Esophagus (tissue), 2 donors: ENCODE results near the gene GABBR2. TPM values are rescaled to one million over a fixed set of nuclear protein-coding genes. Genes with fewer than 3 reads are reported as not detected.

Experiments used
- H3K27ac ChIP-seq, 2 donors: one replicate each; pipeline ENCODE4 v1.5.1; 2013; ENCODE audit warnings: low read depth in 2 of 2, mild to moderate bottlenecking in 2 of 2, inconsistent platforms in 1 of 2, low read length in 1 of 2, moderate library complexity in 1 of 2
- H3K27me3 ChIP-seq, 2 donors: one replicate each; pipeline ENCODE4 v1.6.1; 2013; ENCODE audit warnings: low read length in 2 of 2, control low read depth in 1 of 2, mild to moderate bottlenecking in 1 of 2; ENCODE audit not compliant: insufficient read depth in 2 of 2, control insufficient read depth in 1 of 2
- H3K36me3 ChIP-seq, 2 donors: one replicate each; pipeline ENCODE4 v1.6.1; 2013; ENCODE audit warnings: low read length in 1 of 2; ENCODE audit not compliant: control insufficient read depth in 2 of 2, insufficient read depth in 2 of 2
- H3K4me1 ChIP-seq, 2 donors: one replicate each; pipeline ENCODE4 v1.6.1; 2013; ENCODE audit warnings: low read length in 1 of 2; ENCODE audit not compliant: control insufficient read depth in 2 of 2, insufficient read depth in 2 of 2
- H3K4me3 ChIP-seq, 2 donors: one replicate each; pipeline ENCODE4 v1.5.1; 2013; ENCODE audit warnings: low read length in 2 of 2, mild to moderate bottlenecking in 2 of 2, low read depth in 1 of 2, moderate library complexity in 1 of 2
- H3K9me3 ChIP-seq, 2 donors: one replicate each; pipeline ENCODE4 v1.6.1; 2013; ENCODE audit warnings: mild to moderate bottlenecking in 2 of 2, low read depth in 1 of 2, low read length in 1 of 2, moderate library complexity in 1 of 2; ENCODE audit not compliant: control insufficient read depth in 2 of 2, insufficient read depth in 1 of 2
- WGBS, 2 donors: extraction: QIAGEN DNeasy Blood & Tissue Kit; methylation state at CpG; one replicate each; pipeline ENCODE4 v1.1.7; 2013; 5-methylcytosine and 5-hydroxymethylcytosine counted together
- polyA plus RNA-seq, 2 donors: library from polyadenylated mRNA; stranded (reverse); fragments of 200-250 nt; gene quantifications; one replicate each; pipeline ENCODE4 v1.2.3, GENCODE V29; 2013
- donor health status: healthy with polysubstance abuse.
- donor health status: Bipolar disorder and iron deficiency.

GABBR2 gene
- polyA plus RNA-seq, 2 donors: under 0.01 TPM; not detected in 1

DNA sequence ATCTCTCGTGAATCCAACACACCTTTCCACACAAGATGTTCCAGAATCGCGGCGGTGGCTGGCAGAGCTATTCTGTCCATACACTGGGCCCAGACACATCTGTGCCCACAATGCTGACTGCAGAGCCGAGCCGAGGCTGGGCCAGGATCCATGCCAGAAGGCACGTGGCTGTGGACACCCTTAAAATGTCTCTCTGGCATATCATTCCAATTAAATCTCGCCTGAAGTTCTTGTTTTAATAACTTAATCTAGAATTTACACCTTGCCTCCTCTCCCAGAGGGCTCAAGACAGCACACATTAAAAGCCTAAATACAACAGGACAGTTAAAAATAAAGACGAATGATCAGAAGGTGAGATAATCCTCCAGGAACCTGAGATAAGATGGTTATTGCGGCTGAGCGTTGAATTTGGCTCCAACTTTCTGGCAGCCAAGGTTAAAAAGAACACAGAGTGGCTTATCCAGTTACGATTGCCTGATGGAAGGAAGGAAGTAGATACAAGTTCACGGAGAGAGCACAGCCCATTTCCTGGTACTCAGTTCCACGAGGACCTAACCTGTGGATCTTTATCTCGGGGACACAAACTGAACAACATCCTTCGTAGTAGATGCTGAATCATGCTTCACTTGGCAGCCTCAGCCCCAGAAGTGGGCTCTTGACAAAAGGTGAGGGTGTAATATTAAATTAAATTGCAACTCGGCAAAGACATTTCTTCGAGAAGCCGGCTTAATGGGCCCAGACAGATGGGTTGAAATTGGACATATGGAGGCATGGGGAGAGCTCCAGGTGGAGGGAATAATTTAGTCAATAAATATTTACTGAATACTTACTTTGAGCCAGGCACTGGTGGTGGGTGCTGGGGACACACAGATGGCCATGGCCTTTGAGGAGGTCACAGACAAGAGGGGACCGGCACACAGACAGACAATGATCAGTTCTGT, 367.3 kb downstream of the GABBR2 start:
- H3K36me3 ChIP-seq: no peaks in the 10 kb centered on the region
- H3K27me3 ChIP-seq: peaks cover 0 to 2% of the 10 kb centered on the region in 2 donors
- 66 to 67% methylated on average over 20 of the region's 20 CpGs for WGBS, 2 donors
- peaks cover 0 to 2% of the 10 kb centered on the region in 2 donors for H3K9me3 ChIP-seq
- H3K4me1 ChIP-seq: no peaks in the 10 kb centered on the region
- no peak overlapping the region for H3K27ac ChIP-seq
- no peak overlapping the region for H3K4me3 ChIP-seq

DNA sequence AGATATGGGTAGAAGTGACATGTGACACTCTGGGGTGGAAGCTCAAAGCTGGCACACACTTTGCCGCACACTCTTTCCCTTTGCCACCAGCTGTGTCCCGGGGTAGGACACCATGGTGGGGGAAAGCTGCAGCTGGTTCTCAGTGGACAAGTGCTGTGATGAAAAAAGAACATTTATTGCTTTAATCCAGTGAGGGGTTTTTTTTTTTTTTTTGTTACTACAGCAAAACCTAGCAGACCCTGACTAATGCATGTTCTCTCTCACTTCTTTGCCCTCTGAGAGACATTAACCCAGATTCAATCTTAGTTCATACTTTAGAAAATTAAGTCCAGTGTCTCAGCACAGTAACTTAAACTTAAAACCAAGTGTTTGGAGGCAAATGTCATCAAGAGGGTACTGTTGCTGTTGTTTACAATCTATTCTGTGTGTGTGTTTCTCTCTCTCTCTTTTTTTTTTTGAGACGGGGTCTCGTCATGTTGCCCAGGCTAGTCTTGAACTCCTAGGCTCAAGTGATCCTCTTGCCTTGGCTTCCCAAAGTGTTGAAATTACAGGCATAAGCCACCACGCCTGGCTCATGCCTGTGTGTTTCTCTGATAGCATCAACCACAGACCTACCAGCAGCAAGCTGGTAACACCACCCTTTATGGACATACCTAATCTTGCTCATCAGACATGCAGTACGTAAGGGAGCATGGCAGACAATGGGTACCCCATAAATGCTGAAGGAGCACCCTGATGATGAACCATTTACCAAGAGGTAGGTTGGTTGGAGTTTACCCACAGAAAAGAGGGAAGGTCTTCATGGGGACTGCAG, 368.5 kb downstream of the GABBR2 start:
- no peaks in the 10 kb centered on the region for H3K4me1 ChIP-seq
- WGBS, 2 donors: 90 to 92% methylated on average over 6 of the region's 6 CpGs
- no peak overlapping the region for H3K27ac ChIP-seq
- no peaks in the 10 kb centered on the region for H3K36me3 ChIP-seq
- H3K4me3 ChIP-seq: no peak overlapping the region
- peaks cover 0 to 2% of the 10 kb centered on the region in 2 donors for H3K9me3 ChIP-seq
- peaks cover 0 to 2% of the 10 kb centered on the region in 2 donors for H3K27me3 ChIP-seq

DNA sequence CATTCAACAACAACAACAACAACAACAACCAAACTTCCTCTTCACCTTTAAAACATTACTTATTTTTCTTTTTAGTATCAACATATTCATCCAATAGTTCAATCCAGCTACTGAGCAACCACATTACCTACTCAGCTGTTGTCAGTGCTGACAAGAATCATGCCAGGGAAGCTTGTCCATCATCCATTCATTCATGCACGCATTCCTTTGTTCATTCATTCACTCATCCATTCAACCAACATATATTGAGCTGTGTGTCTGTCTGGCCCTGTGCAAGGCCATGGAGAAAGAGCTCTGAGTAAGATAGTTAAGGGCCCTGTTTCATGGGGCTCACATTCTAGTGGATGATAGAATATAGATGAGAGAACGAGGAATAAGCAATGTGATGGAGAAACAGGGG, 373.1 kb downstream of the GABBR2 start:
- H3K27me3 ChIP-seq: no peaks in the 10 kb centered on the region
- H3K4me3 ChIP-seq: no peak overlapping the region
- H3K27ac ChIP-seq: no peak overlapping the region
- H3K9me3 ChIP-seq: peaks cover 0 to 2% of the 10 kb centered on the region in 2 donors
- 84 to 86% methylated on average over 2 of the region's 2 CpGs for WGBS, 2 donors
- no peaks in the 10 kb centered on the region for H3K4me1 ChIP-seq
- no peaks in the 10 kb centered on the region for H3K36me3 ChIP-seq

DNA sequence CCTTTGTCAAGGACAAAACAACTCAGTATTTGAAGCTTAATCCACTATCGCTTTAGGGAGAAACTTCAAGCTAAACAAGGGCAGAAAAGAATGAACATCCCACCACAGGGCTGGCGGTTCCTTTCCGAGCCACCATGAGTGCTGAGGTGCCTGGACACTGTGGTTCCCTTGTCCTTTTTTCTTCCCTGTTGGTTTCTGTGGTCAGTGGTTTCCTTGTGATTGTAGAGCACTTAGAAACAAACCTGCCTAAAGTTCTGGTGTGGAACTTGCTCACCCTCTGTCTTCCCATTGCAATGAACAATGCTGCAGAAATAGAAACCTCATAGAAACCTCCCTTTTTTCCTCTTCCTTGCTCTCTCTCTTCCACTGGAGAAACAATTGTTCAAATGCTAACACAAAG, 373.9 kb downstream of the GABBR2 start:
- no peak overlapping the region for H3K4me3 ChIP-seq
- WGBS, 2 donors: 90% methylated on average over 3 of the region's 3 CpGs
- no peaks in the 10 kb centered on the region for H3K36me3 ChIP-seq
- H3K9me3 ChIP-seq: peaks cover 0 to 1% of the 10 kb centered on the region in 2 donors
- H3K4me1 ChIP-seq: no peaks in the 10 kb centered on the region
- H3K27me3 ChIP-seq: no peaks in the 10 kb centered on the region
- H3K27ac ChIP-seq: no peak overlapping the region

DNA sequence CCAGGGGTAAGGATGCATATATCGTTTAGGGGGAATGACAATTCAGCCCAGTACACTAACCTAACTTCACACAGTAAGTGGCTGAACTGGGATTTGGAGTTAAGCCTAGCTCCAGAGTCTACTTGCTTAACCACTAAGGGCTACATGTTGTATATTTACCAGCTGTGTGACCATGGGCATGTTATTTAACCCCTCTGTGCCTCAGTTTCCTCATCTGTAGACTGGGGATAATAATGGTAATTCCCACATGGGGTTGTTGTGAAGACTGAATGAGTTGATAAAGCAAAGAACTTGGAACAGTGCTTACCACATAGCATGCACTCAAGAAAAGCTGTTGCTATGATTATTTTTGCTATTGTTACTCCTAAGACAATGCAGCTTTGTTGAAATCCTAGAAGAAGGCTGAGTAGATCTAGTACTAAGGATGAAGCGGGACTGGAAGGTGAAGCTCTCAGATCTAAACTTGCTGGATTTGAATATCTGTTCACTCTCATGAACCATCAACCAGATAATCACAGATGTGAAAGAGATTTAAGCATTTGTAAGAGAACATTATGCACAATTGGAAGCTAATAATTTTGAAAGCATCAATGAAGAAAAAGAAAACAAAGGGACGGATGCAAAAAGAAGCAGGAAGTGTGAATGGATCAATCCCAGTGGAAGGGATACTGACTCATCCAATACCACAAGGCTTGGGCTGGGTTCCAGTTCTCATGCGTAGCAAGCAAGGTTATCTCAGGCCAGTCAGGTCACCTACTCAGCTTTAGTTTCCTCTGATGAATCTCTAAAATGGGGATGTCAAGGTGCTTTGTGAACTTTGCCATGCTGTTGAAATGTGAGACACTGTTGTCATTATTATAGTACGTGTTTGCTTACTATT, 374.8 kb downstream of the GABBR2 start:
- Histone ChIP-seq H3K4me1 (no peaks in the 10 kb centered on the region), H3K4me3 (no peak overlapping the region), H3K27ac (no peak overlapping the region), H3K9me3 (no peaks in the 10 kb centered on the region), H3K27me3 (no peaks in the 10 kb centered on the region), H3K36me3 (no peaks in the 10 kb centered on the region)
- 61 to 62% methylated on average over 5 of the region's 5 CpGs for WGBS, 2 donors

DNA sequence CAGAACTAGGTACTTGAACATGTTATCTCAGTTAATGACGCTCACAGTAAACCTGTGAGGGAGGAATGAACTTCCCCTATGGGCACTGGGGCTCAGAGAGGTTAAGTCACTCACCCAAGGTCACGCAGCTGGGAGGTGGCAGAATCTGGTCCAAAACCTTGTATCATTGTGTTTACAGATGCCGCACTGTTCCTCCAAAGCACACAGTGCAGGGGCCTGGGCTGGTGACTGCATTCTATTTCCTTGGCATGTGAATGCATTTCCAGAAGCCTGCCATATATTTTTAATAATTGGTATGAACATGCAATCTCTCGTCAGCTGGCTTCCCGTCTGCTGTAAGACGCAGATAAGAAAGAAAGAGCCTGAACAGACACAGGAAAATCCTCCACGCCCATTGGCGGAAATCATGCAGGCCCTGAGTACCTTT, 376.3 kb downstream of the GABBR2 start:
- H3K4me1 ChIP-seq: no peaks in the 10 kb centered on the region
- no peaks in the 10 kb centered on the region for H3K27me3 ChIP-seq
- WGBS, 2 donors: 76 to 81% methylated on average over 8 of the region's 8 CpGs
- H3K36me3 ChIP-seq: no peaks in the 10 kb centered on the region
- H3K9me3 ChIP-seq: no peaks in the 10 kb centered on the region
- no peak overlapping the region for H3K27ac ChIP-seq
- no peak overlapping the region for H3K4me3 ChIP-seq

DNA sequence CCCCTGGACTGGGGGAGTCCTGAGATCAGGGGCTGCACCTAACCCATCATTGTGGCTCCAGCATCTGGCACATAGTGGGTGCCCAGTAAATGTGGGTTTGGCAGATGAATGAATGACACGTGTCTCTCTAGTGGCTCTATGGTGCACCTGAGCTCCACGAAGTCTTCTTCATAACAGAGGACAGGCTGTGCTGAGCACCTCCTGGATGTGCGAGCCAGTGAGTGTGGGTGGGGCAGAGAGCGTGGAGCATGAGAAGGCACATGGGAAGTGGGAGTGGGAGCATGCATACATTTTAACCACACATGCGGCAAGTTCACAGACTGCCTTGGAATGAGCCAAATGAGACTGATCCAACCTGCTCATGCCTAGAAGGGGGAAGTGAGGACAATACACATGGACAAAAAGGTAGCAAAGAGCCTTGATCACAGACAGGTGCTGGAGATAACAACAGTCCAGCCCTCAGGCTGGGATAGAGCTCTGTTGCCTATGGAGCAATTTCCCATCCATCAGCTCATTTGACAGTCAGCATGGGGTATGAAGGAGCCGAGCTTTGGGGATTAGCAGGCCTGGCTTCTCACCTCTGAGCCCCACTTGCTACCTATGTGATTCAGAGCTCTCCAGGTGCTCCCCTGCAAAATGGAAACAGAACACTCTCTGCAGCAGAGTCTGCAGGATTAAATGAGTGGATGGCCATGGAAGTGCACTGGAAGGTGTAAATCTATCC, 377.0 kb downstream of the GABBR2 start:
- Histone ChIP-seq H3K36me3 (no peaks in the 10 kb centered on the region), H3K4me3 (no peak overlapping the region), H3K9me3 (no peaks in the 10 kb centered on the region), H3K4me1 (no peaks in the 10 kb centered on the region), H3K27ac (no peak overlapping the region), H3K27me3 (no peaks in the 10 kb centered on the region)
- 68 to 72% methylated on average over 6 of the region's 6 CpGs for WGBS, 2 donors

DNA sequence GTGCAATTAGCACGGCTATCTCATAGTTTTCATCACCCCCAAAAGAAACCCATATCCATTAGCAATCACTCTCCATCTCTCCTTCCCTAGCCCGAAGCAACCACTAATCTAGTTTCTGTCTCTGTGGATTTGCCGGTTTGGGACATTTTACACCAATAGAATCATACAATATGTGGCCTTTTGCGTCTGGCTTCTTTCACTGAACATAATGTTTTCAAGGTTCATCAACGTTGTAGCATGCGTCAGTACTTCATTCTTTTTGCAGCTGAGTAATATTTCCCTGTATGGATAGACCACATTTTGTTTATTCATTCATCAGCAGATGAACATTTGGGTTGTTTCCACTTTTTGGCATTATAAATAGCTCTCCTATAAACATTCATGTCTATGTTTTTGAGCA, 377.9 kb downstream of the GABBR2 start:
- 69 to 81% methylated on average over 6 of the region's 6 CpGs for WGBS, 2 donors
- no peak overlapping the region for H3K4me3 ChIP-seq
- H3K4me1 ChIP-seq: no peaks in the 10 kb centered on the region
- H3K27me3 ChIP-seq: no peaks in the 10 kb centered on the region
- H3K9me3 ChIP-seq: peaks cover 0 to 1% of the 10 kb centered on the region in 2 donors
- no peaks in the 10 kb centered on the region for H3K36me3 ChIP-seq
- H3K27ac ChIP-seq: no peak overlapping the region
